ENCODE measurements around the gene TPST2. TPM values are rescaled to one million over a fixed set of nuclear protein-coding genes. Genes with fewer than 3 reads are reported as not detected.

TPST2 gene
- total RNA-seq, 3 donors from 2014 or later = 9.2 to 13.9 (median 11.7) TPM

DNA sequence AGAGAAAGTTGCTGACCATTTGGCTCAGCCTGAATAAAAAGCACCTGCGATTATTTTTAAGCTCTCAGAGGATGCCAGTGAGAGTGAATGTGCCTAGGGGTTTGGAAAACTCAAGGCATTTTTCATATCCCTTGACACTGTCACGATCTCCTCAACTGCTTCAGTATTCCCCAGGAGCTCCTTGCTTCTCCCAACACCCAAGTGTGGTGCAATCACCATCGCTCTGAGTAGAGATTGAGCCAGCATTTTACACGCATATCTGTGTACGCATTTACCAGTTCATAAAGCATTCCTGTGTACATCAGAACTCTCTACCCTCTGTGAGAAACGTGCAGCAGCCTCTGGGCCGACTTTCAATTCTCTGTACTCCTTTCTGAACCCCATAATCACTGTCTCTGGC lies 104.9 kb downstream of the TPST2 start:
- intact Hi-C loops (cut with DNase I, micrococcal nuclease) = no loop called here
- no peak overlapping the region for H3K4me3 ChIP-seq

DNA sequence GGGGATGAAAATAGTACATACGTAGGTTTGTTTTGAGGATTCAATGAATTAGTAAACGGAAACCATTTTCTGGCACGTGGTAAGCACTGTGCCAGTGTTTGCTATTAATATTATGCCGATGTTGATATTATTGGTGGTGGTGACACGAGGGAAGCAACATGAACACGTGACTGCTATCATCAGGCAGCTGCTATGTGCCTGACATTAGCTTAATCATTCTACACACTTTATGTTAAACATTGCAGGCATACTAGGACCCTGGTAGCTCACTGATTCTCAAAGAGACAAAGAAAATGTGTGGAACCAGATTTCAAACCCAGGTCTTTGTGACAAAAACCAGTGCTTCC lies 105.6 kb downstream of the TPST2 start:
- DNase-seq (no peak), ATAC-seq (no peak)
- Histone ChIP-seq H3K9me3 (no peaks in the 10 kb centered on the region), H3K36me3 (ENCODE audit: low read depth) (no peaks in the 10 kb centered on the region), H3K4me3 (peak overlapping the region; percentile 69), H3K4me1 (ENCODE audit: low read depth) (peaks cover 34% of the 10 kb centered on the region)
- intact Hi-C loops (cut with DNase I, micrococcal nuclease) = no loop called here
- TF ChIP-seq, protein P1, sequence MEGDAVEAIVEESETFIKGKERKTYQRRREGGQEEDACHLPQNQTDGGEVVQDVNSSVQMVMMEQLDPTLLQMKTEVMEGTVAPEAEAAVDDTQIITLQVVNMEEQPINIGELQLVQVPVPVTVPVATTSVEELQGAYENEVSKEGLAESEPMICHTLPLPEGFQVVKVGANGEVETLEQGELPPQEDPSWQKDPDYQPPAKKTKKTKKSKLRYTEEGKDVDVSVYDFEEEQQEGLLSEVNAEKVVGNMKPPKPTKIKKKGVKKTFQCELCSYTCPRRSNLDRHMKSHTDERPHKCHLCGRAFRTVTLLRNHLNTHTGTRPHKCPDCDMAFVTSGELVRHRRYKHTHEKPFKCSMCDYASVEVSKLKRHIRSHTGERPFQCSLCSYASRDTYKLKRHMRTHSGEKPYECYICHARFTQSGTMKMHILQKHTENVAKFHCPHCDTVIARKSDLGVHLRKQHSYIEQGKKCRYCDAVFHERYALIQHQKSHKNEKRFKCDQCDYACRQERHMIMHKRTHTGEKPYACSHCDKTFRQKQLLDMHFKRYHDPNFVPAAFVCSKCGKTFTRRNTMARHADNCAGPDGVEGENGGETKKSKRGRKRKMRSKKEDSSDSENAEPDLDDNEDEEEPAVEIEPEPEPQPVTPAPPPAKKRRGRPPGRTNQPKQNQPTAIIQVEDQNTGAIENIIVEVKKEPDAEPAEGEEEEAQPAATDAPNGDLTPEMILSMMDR (IDR thresholded peaks at IDR 0.05) = no peak

More for the DNA sequence above, 104.9 kb downstream of the TPST2 start:
- Histone ChIP-seq H3K9me3 (no peaks in the 10 kb centered on the region), H3K4me1 (ENCODE audit: low read depth) (peaks cover 33% of the 10 kb centered on the region), H3K36me3 (ENCODE audit: low read depth) (no peaks in the 10 kb centered on the region)
- ATAC-seq (no peak), DNase-seq (no peak)
- TF ChIP-seq, protein P1 (IDR thresholded peaks at IDR 0.05) = no peak

DNA sequence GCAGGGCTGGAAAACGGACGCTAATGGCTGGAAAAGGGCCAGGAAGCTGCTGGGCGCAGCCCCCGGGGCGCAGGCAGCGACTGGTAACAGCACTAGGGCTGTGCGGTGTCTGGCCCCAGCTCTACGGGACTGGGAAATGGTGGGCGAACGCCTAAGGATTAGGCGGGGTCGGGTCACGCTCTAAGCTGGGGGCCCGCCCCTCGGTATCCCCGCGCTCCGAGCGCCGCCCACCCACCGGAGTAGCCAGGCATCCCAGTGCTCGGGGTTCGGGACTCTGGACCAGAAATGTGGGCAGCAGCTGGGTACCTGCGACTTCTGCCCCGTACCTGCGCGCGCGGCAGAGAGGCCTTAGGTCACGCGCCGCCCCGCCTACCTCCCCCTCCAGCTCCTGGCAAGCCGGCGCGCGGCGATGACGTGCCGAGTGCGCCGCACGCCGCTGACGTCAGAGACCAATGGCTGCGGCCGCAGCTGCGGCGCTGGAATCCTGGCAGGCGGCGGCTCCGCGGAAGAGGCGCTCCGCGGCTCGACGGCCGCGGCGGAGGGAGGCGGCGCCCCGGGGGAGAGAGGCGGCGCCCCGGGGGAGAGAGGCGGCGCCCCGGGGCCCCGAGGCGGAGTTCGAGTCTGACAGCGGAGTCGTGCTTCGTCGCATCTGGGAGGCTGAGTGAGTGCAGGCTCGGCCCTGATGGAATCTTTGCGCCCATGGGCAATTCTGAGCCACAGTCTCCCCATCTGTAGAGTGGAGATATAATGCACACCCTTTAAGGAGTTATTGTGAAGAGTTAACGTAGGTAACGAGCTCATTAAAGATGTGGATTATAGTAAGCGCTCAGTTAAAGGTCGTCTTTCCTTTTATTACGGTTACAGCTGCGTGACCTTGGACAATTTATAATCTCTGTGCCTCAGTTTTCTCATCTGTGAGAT lies 106.2 kb downstream of the TPST2 start, which contains the start of the genes HPS4 and SRRD:
Gene HPS4 (minus strand): TSS at position 345 of the 921 bp plus-strand sequence. CDS start 2,021 bp downstream, outside the sequence.
Gene SRRD (plus strand): TSS at position 439 of the 921 bp plus-strand sequence. CDS start 14 bp downstream, at position 453.
- Histone ChIP-seq H3K4me3 (peak within 1 kb of the TSS; percentile 69), H3K9me3 (no peaks in the 10 kb centered on the region), H3K36me3 (ENCODE audit: low read depth) (no peaks in the 10 kb centered on the region), H3K4me1 (ENCODE audit: low read depth) (peaks cover 38% of the 10 kb centered on the region)
- TF ChIP-seq, protein P1 (IDR thresholded peaks at IDR 0.05) = no peak
- intact Hi-C loops (cut with DNase I, micrococcal nuclease) = no loop called here
- ATAC-seq (peak; percentile 96), DNase-seq (peak; percentile 94 to 96 (median 95))

DNA sequence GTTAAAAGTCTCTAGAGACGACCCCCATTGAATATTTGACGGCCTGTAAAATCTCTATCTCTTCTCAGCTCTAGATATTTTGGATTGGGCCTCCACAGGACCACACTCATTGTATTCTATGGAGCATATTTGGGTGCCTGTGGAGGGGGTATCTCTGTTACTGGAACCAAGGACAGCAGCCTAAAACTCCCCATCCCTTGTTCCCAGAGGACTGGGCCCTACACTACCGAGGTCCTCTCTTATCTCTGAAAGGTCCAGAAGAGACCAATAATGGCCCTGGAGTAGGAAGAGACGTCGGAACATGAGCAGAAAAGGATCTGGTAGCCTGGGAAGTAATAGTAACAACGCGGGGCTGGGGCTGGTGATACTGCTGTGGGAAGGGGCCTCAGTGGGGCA lies 106.9 kb downstream of the TPST2 start:
- TF ChIP-seq, protein P1 (IDR thresholded peaks at IDR 0.05) = no peak
- intact Hi-C loops (cut with DNase I, micrococcal nuclease) = no loop called here
- no peak for DNase-seq
- Histone ChIP-seq H3K4me3 (peak overlapping the region; percentile 69), H3K4me1 (ENCODE audit: low read depth) (peaks cover 40% of the 10 kb centered on the region), H3K36me3 (ENCODE audit: low read depth) (no peaks in the 10 kb centered on the region), H3K9me3 (no peaks in the 10 kb centered on the region)
- ATAC-seq = no peak

DNA sequence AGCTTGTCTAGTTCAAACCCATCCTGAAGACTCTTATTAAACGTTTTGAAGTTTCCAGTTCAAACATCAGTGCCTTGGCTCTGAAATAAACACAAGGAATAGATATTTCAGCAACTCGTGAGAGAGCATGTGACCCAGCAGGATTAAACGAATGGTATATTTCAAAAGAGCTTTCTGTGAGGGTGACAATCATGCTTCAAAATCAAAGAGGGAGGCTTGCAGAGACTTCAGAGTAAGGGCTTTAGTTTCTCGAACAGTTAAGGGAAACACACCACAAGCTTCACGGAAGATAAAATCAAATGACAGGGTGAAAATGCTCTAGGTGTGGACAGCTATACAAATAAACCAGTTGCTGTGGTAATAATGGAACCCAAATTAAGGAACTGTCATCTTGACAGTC lies 107.8 kb downstream of the TPST2 start:
- no peak overlapping the region for H3K4me3 ChIP-seq
- intact Hi-C loops (cut with DNase I, micrococcal nuclease) = no loop called here
- TF ChIP-seq, protein P1 (IDR thresholded peaks at IDR 0.05) = no peak
- DNase-seq (no peak), ATAC-seq (no peak)
- H3K36me3 ChIP-seq (ENCODE audit: low read depth) = no peaks in the 10 kb centered on the region
- no peaks in the 10 kb centered on the region for H3K9me3 ChIP-seq
- peaks cover 40% of the 10 kb centered on the region for H3K4me1 ChIP-seq (ENCODE audit: low read depth)

Measured in mucosa of descending colon (tissue), 3 donors.